RWPE2 (cell line): ENCODE measurements around the gene PADI6.

ENCODE experiments used
- ATAC-seq: fragments of 200-7000 bp; cut with Tn5 transposase; 3 replicates; pipeline ENCODE4 v1.9.1; 2021; ENCODE audit warnings: low read depth
- DNase-seq: peaks from one replicate; pipeline ENCODE4 v3.0.0-alpha.2; 2020; ENCODE audit warnings: low spot score
- H3K27ac ChIP-seq: fragments of 450-650 bp; 2 replicates; pipeline ENCODE4 v1.5.1; 2017; ENCODE audit warnings: mild to moderate bottlenecking; ENCODE audit not compliant: poor library complexity, severe bottlenecking
- H3K27me3 ChIP-seq: fragments of 250-450 bp; sonication (Bioruptor Pico); 2 replicates; pipeline ENCODE4 v1.5.1; 2021; ENCODE audit warnings: mild to moderate bottlenecking, moderate library complexity; ENCODE audit not compliant: insufficient read depth, poor library complexity, severe bottlenecking
- H3K36me3 ChIP-seq: fragments of 250-450 bp; sonication (Bioruptor Pico); 2 replicates; pipeline ENCODE4 v1.5.1; 2020; ENCODE audit warnings: low read depth, mild to moderate bottlenecking, moderate library complexity
- H3K4me1 ChIP-seq: fragments of 250-450 bp; sonication (Bioruptor Pico); 2 replicates; pipeline ENCODE4 v1.5.1; 2021; ENCODE audit warnings: mild to moderate bottlenecking, moderate library complexity; ENCODE audit not compliant: insufficient read depth, poor library complexity, severe bottlenecking
- H3K4me3 ChIP-seq: fragments of 250-450 bp; sonication (Bioruptor Pico); 2 replicates; pipeline ENCODE4 v1.5.1; 2021; ENCODE audit warnings: mild to moderate bottlenecking, moderate library complexity; ENCODE audit not compliant: severe bottlenecking
- H3K9me3 ChIP-seq: fragments of 250-450 bp; sonication (Bioruptor Pico); 2 replicates; pipeline ENCODE4 v1.5.1; 2021; ENCODE audit warnings: mild to moderate bottlenecking, moderate library complexity; ENCODE audit not compliant: severe bottlenecking
- TF ChIP-seq, protein P1 (sequence below): fragments of 450-650 bp; IDR thresholded peaks from one replicate; pipeline ENCODE4 v1.5.1; 2017; ENCODE audit warnings: mild to moderate bottlenecking, moderate library complexity; ENCODE audit not compliant: poor library complexity, severe bottlenecking

PADI6 gene

DNA sequence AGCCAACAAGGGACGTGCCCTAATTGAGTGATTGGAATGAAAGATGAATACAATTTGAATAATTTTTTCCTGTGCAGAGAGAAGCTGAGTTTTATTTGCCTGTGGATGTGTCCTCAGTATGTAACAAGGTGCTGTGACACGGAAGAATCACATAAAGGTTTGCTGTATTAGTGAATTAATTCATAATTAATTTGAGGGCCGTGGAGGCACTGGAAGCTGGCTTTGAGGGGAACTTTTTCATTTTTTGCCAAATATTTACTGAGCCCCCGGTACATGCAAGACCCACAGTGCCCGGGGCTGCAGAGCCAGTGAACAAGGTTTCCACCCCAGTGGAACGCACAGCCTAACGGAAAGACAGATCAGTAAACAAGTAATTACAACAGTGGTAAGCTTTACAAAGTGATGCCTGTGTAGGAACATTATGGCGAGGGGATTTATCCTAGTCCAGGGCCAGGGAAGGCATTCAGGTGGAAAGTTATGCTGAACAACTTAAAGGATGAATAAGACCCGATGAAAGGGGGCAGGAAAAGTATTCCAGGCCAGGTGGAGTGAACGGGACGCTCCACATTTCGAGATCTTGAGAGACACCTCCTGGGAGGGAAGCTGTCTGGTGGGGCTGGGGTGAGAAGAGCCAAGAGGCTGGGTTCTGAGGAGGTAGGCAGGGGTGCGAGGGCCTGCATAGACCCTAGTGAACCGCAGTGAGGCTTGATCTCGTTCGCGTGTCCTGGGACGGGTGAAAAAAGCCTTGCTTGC, 68.3 kb downstream of the PADI6 start:
- Histone ChIP-seq H3K27ac (peak overlapping the region; percentile 97), H3K9me3 (no peaks in the 10 kb centered on the region), H3K27me3 (no peaks in the 10 kb centered on the region), H3K4me1 (peaks cover 32% of the 10 kb centered on the region), H3K36me3 (peaks cover 24% of the 10 kb centered on the region), H3K4me3 (peak overlapping the region; percentile 92)
- TF ChIP-seq, protein P1, sequence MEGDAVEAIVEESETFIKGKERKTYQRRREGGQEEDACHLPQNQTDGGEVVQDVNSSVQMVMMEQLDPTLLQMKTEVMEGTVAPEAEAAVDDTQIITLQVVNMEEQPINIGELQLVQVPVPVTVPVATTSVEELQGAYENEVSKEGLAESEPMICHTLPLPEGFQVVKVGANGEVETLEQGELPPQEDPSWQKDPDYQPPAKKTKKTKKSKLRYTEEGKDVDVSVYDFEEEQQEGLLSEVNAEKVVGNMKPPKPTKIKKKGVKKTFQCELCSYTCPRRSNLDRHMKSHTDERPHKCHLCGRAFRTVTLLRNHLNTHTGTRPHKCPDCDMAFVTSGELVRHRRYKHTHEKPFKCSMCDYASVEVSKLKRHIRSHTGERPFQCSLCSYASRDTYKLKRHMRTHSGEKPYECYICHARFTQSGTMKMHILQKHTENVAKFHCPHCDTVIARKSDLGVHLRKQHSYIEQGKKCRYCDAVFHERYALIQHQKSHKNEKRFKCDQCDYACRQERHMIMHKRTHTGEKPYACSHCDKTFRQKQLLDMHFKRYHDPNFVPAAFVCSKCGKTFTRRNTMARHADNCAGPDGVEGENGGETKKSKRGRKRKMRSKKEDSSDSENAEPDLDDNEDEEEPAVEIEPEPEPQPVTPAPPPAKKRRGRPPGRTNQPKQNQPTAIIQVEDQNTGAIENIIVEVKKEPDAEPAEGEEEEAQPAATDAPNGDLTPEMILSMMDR = no peak
- DNase-seq (no peak), ATAC-seq (no peak)

- Histone ChIP-seq H3K27ac (peak overlapping the region; percentile 97), H3K4me3 (peak overlapping the region; percentile 92)
- TF ChIP-seq, protein P1 = no peak
These were observed 68.8 kb downstream of the PADI6 start for GRCh38 chr1:17440827-17441168.

DNA sequence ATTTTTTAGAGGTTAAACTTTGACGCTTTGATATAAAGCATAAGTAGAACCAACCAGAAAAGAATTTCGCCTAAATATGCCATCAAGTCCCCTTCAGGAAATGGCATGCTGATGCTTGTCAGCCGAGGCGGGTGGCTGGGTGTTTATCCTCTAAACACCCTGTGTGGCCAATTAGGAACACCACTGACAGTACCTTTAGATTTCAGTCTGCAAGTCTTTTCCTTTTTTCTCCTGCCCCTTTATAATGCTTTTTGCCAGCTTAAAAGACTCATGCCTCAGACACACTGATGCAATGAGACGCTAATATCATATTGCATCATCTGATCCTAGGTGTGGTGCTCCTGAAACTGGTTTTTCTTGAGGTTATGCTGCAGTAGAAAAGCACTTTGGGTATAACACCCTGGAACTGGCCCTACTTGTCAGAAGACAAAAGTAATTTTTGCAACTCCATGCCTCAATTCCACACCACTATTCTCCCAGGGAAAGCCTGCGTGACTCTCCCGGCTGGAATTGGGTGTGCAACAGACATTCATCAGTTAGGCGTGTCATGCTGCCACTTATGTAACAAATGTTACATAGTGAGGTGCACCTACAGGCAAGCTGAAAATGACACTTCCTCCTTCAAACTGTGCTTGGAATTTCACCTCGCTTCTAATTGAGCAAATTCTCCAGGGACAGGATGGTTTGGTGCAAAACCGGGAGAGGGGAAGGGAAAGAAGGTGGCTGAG, 69.4 kb downstream of the PADI6 start:
- H3K4me1 ChIP-seq = peaks cover 32% of the 10 kb centered on the region
- TF ChIP-seq, protein P1 = no peak
- H3K27me3 ChIP-seq = no peaks in the 10 kb centered on the region
- DNase-seq (peak; percentile 79), ATAC-seq (peak; percentile 37)
- peak overlapping the region; percentile 92 for H3K4me3 ChIP-seq
- peaks cover 14% of the 10 kb centered on the region for H3K36me3 ChIP-seq
- no peaks in the 10 kb centered on the region for H3K9me3 ChIP-seq
- H3K27ac ChIP-seq = peak overlapping the region; percentile 97

More at GRCh38 chr1:17440827-17441168, 68.8 kb downstream of the PADI6 start:
- Histone ChIP-seq H3K9me3 (no peaks in the 10 kb centered on the region), H3K27me3 (no peaks in the 10 kb centered on the region), H3K4me1 (peaks cover 32% of the 10 kb centered on the region), H3K36me3 (peaks cover 20% of the 10 kb centered on the region)
- DNase-seq = no peak
- no peak for ATAC-seq

DNA sequence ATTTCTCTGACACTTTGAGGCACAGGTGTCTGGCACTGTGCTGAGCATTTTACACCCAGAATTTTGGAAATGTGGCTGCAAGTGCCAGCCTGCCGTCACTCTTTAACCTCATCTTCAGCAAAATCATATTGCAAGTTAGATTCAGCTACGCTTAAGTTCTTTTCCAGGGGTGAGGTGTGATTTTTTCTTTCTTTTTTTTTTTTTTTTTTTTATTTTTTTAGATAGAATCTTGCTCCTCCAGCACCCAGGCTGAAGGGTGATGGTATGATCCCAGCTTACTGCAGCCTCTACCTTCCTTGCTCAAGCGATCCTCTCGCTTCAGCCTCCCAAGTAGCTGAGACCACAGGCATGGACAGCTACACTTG, 70.0 kb downstream of the PADI6 start:
- H3K9me3 ChIP-seq = no peaks in the 10 kb centered on the region
- no peak for DNase-seq
- H3K27ac ChIP-seq = peak overlapping the region; percentile 97
- TF ChIP-seq, protein P1 = no peak
- H3K27me3 ChIP-seq = no peaks in the 10 kb centered on the region
- ATAC-seq = no peak
- peaks cover 32% of the 10 kb centered on the region for H3K4me1 ChIP-seq
- no peak overlapping the region for H3K4me3 ChIP-seq
- peaks cover 8% of the 10 kb centered on the region for H3K36me3 ChIP-seq
